GM12878 (cell line): ENCODE data around the gene CD151. TPM values are rescaled to one million over a fixed set of nuclear protein-coding genes. Genes with fewer than 3 reads are reported as not detected.

Experiments used
- ATAC-seq: fragments of 200-7000 bp; cut with Tn5 transposase; 3 replicates; pipeline ENCODE4 v1.9.1; 2020; ENCODE audit warnings: mild to moderate bottlenecking, moderate library complexity
- BruUV-seq: library from RNA; stranded (reverse); fragments of 400-500 nt; replicated peaks from 2 replicates; lab custom pipeline; 2021; lab: Mats Ljungman, UMichigan
- CTCF ChIA-PET: fragments of 300-600 bp; sonication (Branson Sonifier 250); formaldehyde crosslinking; extraction: SDS; loops from one replicate; lab custom pipeline; 2021; ENCODE audit warnings: inconsistent platforms; lab: Yijun Ruan, JAX
- POLR2A ChIA-PET: fragments of 350-600 bp; formaldehyde crosslinking; extraction: SDS; loops from one replicate; lab custom pipeline; 2021; ENCODE audit warnings: inconsistent platforms; lab: Charles Lee
- RAD21 ChIA-PET: fragments of 300-600 bp; sonication (Branson Sonifier 250); formaldehyde crosslinking; loops from one replicate; lab custom pipeline; 2023; ENCODE audit warnings: antibody characterized with exemption; ENCODE audit not compliant: unreplicated experiment; lab: Charles Lee
- SMC1A ChIA-PET: fragments of 300-600 bp; sonication (Branson Sonifier 250); formaldehyde crosslinking; loops from one replicate; lab custom pipeline; 2023; ENCODE audit not compliant: unreplicated experiment, uncharacterized antibody; lab: Charles Lee
- DNase-seq: peaks from one replicate; pipeline ENCODE4 v3.0.0-alpha.2; 2011; ENCODE audit warnings: low read depth, low spot score
- FAIRE-seq: peaks from 3 replicates; lab custom pipeline; 2011; peaks lifted over from hg19 to GRCh38; lab: Jason Lieb, UNC
- H2AFZ ChIP-seq: 2 replicates; pipeline ENCODE4 v1.6.0; 2011; ENCODE audit warnings: low read depth, low read length, control low read depth; ENCODE audit not compliant: control insufficient read depth
- H3K27ac ChIP-seq: 2 replicates; pipeline ENCODE4 v1.5.1; 2011; ENCODE audit warnings: control low read depth; ENCODE audit not compliant: control insufficient read depth, insufficient read depth
- H3K27me3 ChIP-seq, 2 experiments: replicated peaks in 1 of 2; 2 replicates each; pipeline versions ENCODE4 v1.6.0 to v1.6.1; 2011; ENCODE audit warnings: low read length in 1 of 2; ENCODE audit not compliant: control insufficient read depth in 2 of 2, insufficient read depth in 2 of 2
- H3K36me3 ChIP-seq, 2 experiments: 2 replicates each; pipeline ENCODE4 v1.5.1; 2011; ENCODE audit warnings: low read length in 1 of 2; ENCODE audit not compliant: control insufficient read depth in 2 of 2, insufficient read depth in 2 of 2
- H3K4me1 ChIP-seq: 2 replicates; pipeline ENCODE4 v1.6.1; 2011; ENCODE audit warnings: mild to moderate bottlenecking, low read length, moderate library complexity, mixed read lengths; ENCODE audit not compliant: control insufficient read depth, insufficient read depth
- H3K4me2 ChIP-seq: 2 replicates; pipeline ENCODE4 v1.6.0; 2011; ENCODE audit warnings: control low read depth; ENCODE audit not compliant: control insufficient read depth, insufficient read depth
- H3K4me3 ChIP-seq: fragments of 200-600 bp; sonication (generic); 2 replicates; pipeline ENCODE4 v1.5.1; 2016
- H3K79me2 ChIP-seq: 2 replicates; pipeline ENCODE4 v1.6.0; 2011; ENCODE audit warnings: low read length; ENCODE audit not compliant: control insufficient read depth, insufficient read depth
- H3K9ac ChIP-seq: 2 replicates; pipeline ENCODE4 v1.8.0; 2011; ENCODE audit warnings: low read length, control low read depth, mixed read lengths; ENCODE audit not compliant: control insufficient read depth, insufficient read depth
- H3K9me3 ChIP-seq: replicated peaks from 3 replicates; pipeline ENCODE4 v1.5.1; 2011; ENCODE audit warnings: mild to moderate bottlenecking, low read length; ENCODE audit not compliant: control insufficient read depth, insufficient read depth
- H4K20me1 ChIP-seq: 2 replicates; pipeline ENCODE4 v1.6.0; 2011; ENCODE audit not compliant: control insufficient read depth, insufficient read depth
- EGR1 ChIP-seq, 2 experiments: IDR thresholded peaks; 1 replicate in 1 of 2; 2 replicates in 1 of 2; pipeline ENCODE4 v1.6.1; 2011 to 2012; ENCODE audit warnings: low read depth in 2 of 2, low read length in 2 of 2, borderline replicate concordance in 1 of 2, mild to moderate bottlenecking in 1 of 2, moderate library complexity in 1 of 2
- FOXM1 ChIP-seq: IDR thresholded peaks from 2 replicates; pipeline ENCODE4 v1.6.1; 2012; ENCODE audit warnings: low read depth, mild to moderate bottlenecking, inconsistent platforms, low read length, moderate library complexity
- PML ChIP-seq: IDR thresholded peaks from 2 replicates; pipeline ENCODE4 v1.6.1; 2012; ENCODE audit warnings: low read length, inconsistent platforms
- POLR2AphosphoS5 ChIP-seq: IDR thresholded peaks from 2 replicates; pipeline ENCODE4 v1.6.1; 2011; ENCODE audit warnings: mild to moderate bottlenecking, low read length, inconsistent platforms
- RAD21 ChIP-seq: IDR thresholded peaks from 2 replicates; pipeline ENCODE4 v1.6.1; 2011; ENCODE audit warnings: mild to moderate bottlenecking, low read depth, low read length, moderate library complexity; ENCODE audit not compliant: insufficient read depth
- REST ChIP-seq: IDR thresholded peaks from 2 replicates; pipeline ENCODE4 v1.6.1; 2012; ENCODE audit warnings: mild to moderate bottlenecking, low read depth, low read length
- SMC3 ChIP-seq: IDR thresholded peaks from 2 replicates; pipeline ENCODE4 v1.6.1; 2011; ENCODE audit warnings: low read length, improper control_type of control experiment, borderline replicate concordance
- TARDBP ChIP-seq: IDR thresholded peaks from 2 replicates; pipeline ENCODE4 v1.6.1; 2016; ENCODE audit warnings: borderline replicate concordance
- ZBTB11 ChIP-seq: fragments of 450-650 bp; formaldehyde crosslinking; IDR thresholded peaks from 2 replicates; pipeline ENCODE4 v1.5.0; 2022; ENCODE audit warnings: mild to moderate bottlenecking, missing genetic modification characterization
- WGBS: methylation state at CpG from one replicate; pipeline ENCODE4 v1.1.6; 2016; ENCODE audit warnings: low lambda C conversion rate; ENCODE audit not compliant: insufficient replicate concordance, insufficient coverage; ENCODE audit errors: missing lambda C conversion rate; 5-methylcytosine and 5-hydroxymethylcytosine counted together
- in situ Hi-C: fragments of 300-500 bp; cut with MboI; formaldehyde crosslinking; loops from 9 replicates; pipeline ENCODE4 v1.14.3; 2018; ENCODE audit warnings: mixed read lengths
- intact Hi-C: fragments of 100-400 bp; cut with micrococcal nuclease; formaldehyde crosslinking; loops from one replicate; pipeline ENCODE4 v1.14.2; 2022; ENCODE audit not compliant: unreplicated experiment
- polyA plus RNA-seq, 11 experiments: library from polyadenylated mRNA; depleted of rRNA in 4 of 11; unstranded in 6 of 11; stranded (reverse) in 5 of 11; fragments of >200 nt; fragmentation: Nextera tagmentation in 4 of 11; fragmentation: Illumina TruSeq in 1 of 11; extraction: Ambion mirVana in 4 of 11; extraction: Trizol in 1 of 11; gene quantifications; 1 replicate in 1 of 11; 2 replicates in 10 of 11; pipeline versions ENCODE4 v1.2.1 to v1.2.3, GENCODE V29; 2011 to 2016; ENCODE audit warnings: inconsistent platforms in 2 of 11, missing spikeins in 2 of 11, low read depth in 1 of 11
- total RNA-seq, 4 experiments: library from RNA; depleted of rRNA in 3 of 4; stranded (reverse); fragments of >200 nt in 3 of 4; fragmentation: Illumina TruSeq in 1 of 4; extraction: Trizol in 1 of 4; gene quantifications; 2 replicates each; pipeline versions ENCODE4 v1.2.1 to v1.2.3, GENCODE V29; 2013 to 2021
- TF ChIP-seq, protein P1 (sequence below): IDR thresholded peaks from 2 replicates; pipeline ENCODE4 v1.6.1; 2012; ENCODE audit warnings: low read depth, low read length, improper control_type of control experiment

Gene CD151
- total and polyA plus RNA-seq, 10 of the 15 experiments (the other 5 are each of a cell fraction or from before 2014, with no cell fraction given) = 0.52 to 41.7 (median 14.7) TPM

DNA sequence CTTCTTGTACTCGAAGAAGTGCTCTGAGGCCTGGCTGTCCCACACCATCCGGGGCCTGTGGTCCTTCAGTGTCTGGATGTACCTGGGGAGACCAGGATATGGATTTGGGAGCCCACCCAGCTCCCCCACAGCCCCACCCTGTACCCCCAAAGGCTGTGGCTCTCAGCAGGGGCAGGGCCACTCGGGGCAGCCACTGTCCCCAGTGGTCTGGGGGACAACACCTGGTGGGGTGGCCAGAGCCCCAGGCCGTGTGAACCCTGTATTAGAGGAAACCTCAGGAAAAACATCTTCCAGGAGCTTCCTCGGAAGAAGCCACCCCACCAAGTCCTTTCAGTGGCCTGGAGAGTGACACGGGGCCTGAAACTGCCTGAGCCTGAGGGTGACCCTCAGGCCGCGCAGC is 37.7 kb downstream of the CD151 start:
- Histone ChIP-seq H3K36me3 (no peaks in the 10 kb centered on the region; a peak in 1 of 4 replicates), H3K4me1 (no peaks in the 10 kb centered on the region), H3K4me3 (no peak overlapping the region), H2AFZ (no peak overlapping the region), H3K79me2 (no peaks in the 10 kb centered on the region), H4K20me1 (no peaks in the 10 kb centered on the region), H3K27me3 (no peaks in the 10 kb centered on the region), H3K9me3 (no peaks in the 10 kb centered on the region), H3K9ac (no peak overlapping the region), H3K4me2 (no peak overlapping the region), H3K27ac (no peak overlapping the region)
- no TSS peak for BruUV-seq
- TF ChIP-seq POLR2AphosphoS5 (no peak), REST (no peak), FOXM1 (no peak), EGR1 (IDR thresholded peaks at IDR 0.05; ENCODE audit: borderline replicate concordance in 1 of 2, low read depth in 2 of 2, low read length in 2 of 2) (no peak), PML (no peak), RAD21 (no peak), ZBTB11 (CRISPR knock-in tag) (no peak), TARDBP (no peak), SMC3 (no peak)
- TF ChIP-seq, protein P1, sequence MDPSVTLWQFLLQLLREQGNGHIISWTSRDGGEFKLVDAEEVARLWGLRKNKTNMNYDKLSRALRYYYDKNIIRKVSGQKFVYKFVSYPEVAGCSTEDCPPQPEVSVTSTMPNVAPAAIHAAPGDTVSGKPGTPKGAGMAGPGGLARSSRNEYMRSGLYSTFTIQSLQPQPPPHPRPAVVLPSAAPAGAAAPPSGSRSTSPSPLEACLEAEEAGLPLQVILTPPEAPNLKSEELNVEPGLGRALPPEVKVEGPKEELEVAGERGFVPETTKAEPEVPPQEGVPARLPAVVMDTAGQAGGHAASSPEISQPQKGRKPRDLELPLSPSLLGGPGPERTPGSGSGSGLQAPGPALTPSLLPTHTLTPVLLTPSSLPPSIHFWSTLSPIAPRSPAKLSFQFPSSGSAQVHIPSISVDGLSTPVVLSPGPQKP = no peak
- ChIA-PET SMC1A (no interaction called here), RAD21 (no interaction called here), POLR2A (no interaction called here), CTCF (no interaction called here)
- WGBS = 67% methylated on average over 8 of the region's 8 CpGs
- DNase-seq = no peak
- FAIRE-seq = no peak
- intact Hi-C loops = no loop called here
- in situ Hi-C loops = no loop called here
- no peak for ATAC-seq
